ENCODE measurements around the gene SCAF11. TPM values are rescaled to one million over a fixed set of nuclear protein-coding genes. Genes with fewer than 3 reads are reported as not detected.

SCAF11 gene
- total RNA-seq, 2 experiments from 2014 or later = 130 TPM

- ChIA-PET POLR2A (interaction anchor here (0.6 to 1.2 kb wide), 8 partner anchors 23 to 984 kb away, joined by 3 to 10 read pairs (median 4); no protein-coding TSS in a partner anchor), CTCF (ENCODE audit: unreplicated experiment) (no interaction called here)
- intact Hi-C loops (cut with micrococcal nuclease; ENCODE audit: unreplicated experiment) = no loop called here
- no peak for DNase-seq (ENCODE audit: low spot score)
- Histone ChIP-seq H3K79me2 (ENCODE audit: insufficient read depth, low read depth, low read length) (peaks cover 9% of the 10 kb centered on the region; the same call in 1 of the 2 replicates), H2AFZ (ENCODE audit: low read length) (no peak overlapping the region), H3K4me2 (ENCODE audit: low read length) (no peak overlapping the region), H3K36me3 (ENCODE audit: insufficient read depth, low read length) (peaks cover 98% of the 10 kb centered on the region), H3K4me1 (ENCODE audit: insufficient read depth, low read length, poor library complexity, severe bottlenecking) (no peaks in the 10 kb centered on the region), H3K9me2 (ENCODE audit: insufficient read depth, low read length) (no peaks in the 10 kb centered on the region), H3K9me3 (ENCODE audit: low read length) (no peaks in the 10 kb centered on the region), H3K27ac (ENCODE audit: low read depth, low read length, poor library complexity, severe bottlenecking) (no peak overlapping the region), H4K20me1 (ENCODE audit: insufficient read depth, low read length) (no peaks in the 10 kb centered on the region), H3K4me3 (ENCODE audit: low read depth, low read length, poor library complexity, severe bottlenecking) (no peak overlapping the region)
- BruUV-seq (replicated peaks) = no TSS peak
- TF ChIP-seq CTCF (conservative IDR thresholded peaks at IDR 0.05; ENCODE audit: low read length) = no peak
- no peak for TF ChIP-seq EZH2phosphoT487 (IDR thresholded peaks at IDR 0.05; ENCODE audit: borderline replicate concordance, low read depth, low read length)
Observed at GRCh38 chr12:45928309-45928708, 62.1 kb downstream of the SCAF11 start.

- Histone ChIP-seq H3K27ac (ENCODE audit: low read depth, low read length, poor library complexity, severe bottlenecking) (no peak overlapping the region), H3K4me2 (ENCODE audit: low read length) (no peak overlapping the region), H3K4me1 (ENCODE audit: insufficient read depth, low read length, poor library complexity, severe bottlenecking) (peaks cover 5% of the 10 kb centered on the region), H4K20me1 (ENCODE audit: insufficient read depth, low read length) (no peaks in the 10 kb centered on the region), H3K36me3 (ENCODE audit: insufficient read depth, low read length) (peaks cover 67% of the 10 kb centered on the region), H3K9me3 (ENCODE audit: low read length) (no peaks in the 10 kb centered on the region), H2AFZ (ENCODE audit: low read length) (no peak overlapping the region), H3K9me2 (ENCODE audit: insufficient read depth, low read length) (no peaks in the 10 kb centered on the region), H3K79me2 (ENCODE audit: insufficient read depth, low read depth, low read length) (no peaks in the 10 kb centered on the region), H3K4me3 (ENCODE audit: low read depth, low read length, poor library complexity, severe bottlenecking) (no peak overlapping the region)
- CTCF ChIA-PET (ENCODE audit: unreplicated experiment) = no interaction called here
- POLR2A ChIA-PET = interaction anchor here (0.9 to 2.2 kb wide), 2 partner anchors 15 to 31 kb away, joined by 3 to 8 read pairs; no protein-coding TSS in a partner anchor
- no TSS peak for BruUV-seq (replicated peaks)
- no peak for DNase-seq (ENCODE audit: low spot score)
- no peak for TF ChIP-seq EZH2phosphoT487 (IDR thresholded peaks at IDR 0.05; ENCODE audit: borderline replicate concordance, low read depth, low read length)
- no peak for TF ChIP-seq CTCF (conservative IDR thresholded peaks at IDR 0.05; ENCODE audit: low read length)
- intact Hi-C loops (cut with micrococcal nuclease; ENCODE audit: unreplicated experiment) = loop anchor here (10.0 kb wide), 1 partner anchor 374 kb away; no protein-coding TSS in a partner anchor
Observed at GRCh38 chr12:45918818-45919217, 71.6 kb downstream of the SCAF11 start.

- Histone ChIP-seq H3K79me2 (ENCODE audit: insufficient read depth, low read depth, low read length) (no peaks in the 10 kb centered on the region), H3K4me2 (ENCODE audit: low read length) (no peak overlapping the region), H3K27ac (ENCODE audit: low read depth, low read length, poor library complexity, severe bottlenecking) (no peak overlapping the region), H3K36me3 (ENCODE audit: insufficient read depth, low read length) (peaks cover 35% of the 10 kb centered on the region), H3K9me2 (ENCODE audit: insufficient read depth, low read length) (no peaks in the 10 kb centered on the region), H4K20me1 (ENCODE audit: insufficient read depth, low read length) (no peaks in the 10 kb centered on the region), H2AFZ (ENCODE audit: low read length) (no peak overlapping the region), H3K4me1 (ENCODE audit: insufficient read depth, low read length, poor library complexity, severe bottlenecking) (peaks cover 19% of the 10 kb centered on the region), H3K4me3 (ENCODE audit: low read depth, low read length, poor library complexity, severe bottlenecking) (no peak overlapping the region), H3K9me3 (ENCODE audit: low read length) (no peaks in the 10 kb centered on the region)
- POLR2A ChIA-PET = interaction anchor here (0.6 to 0.9 kb wide), 3 partner anchors 19 to 56 kb away, joined by 3 read pairs; no protein-coding TSS in a partner anchor
- BruUV-seq (replicated peaks) = no TSS peak
- intact Hi-C loops (cut with micrococcal nuclease; ENCODE audit: unreplicated experiment) = loop anchor here (10.0 kb wide), 1 partner anchor 371 kb away; no protein-coding TSS in a partner anchor
- CTCF ChIA-PET (ENCODE audit: unreplicated experiment) = no interaction called here
- DNase-seq (ENCODE audit: low spot score) = no peak
- no peak for TF ChIP-seq CTCF (conservative IDR thresholded peaks at IDR 0.05; ENCODE audit: low read length)
- TF ChIP-seq EZH2phosphoT487 (IDR thresholded peaks at IDR 0.05; ENCODE audit: borderline replicate concordance, low read depth, low read length) = no peak
Observed at GRCh38 chr12:45915405-45915804, 75.0 kb downstream of the SCAF11 start.
